Neuronal stem cell (in vitro differentiated cells): Measurements from ENCODE around the gene TRPC3.

Experiments
- DNase-seq: peaks from one replicate; pipeline ENCODE4 v3.0.0-alpha.2; 2013; ENCODE audit warnings: low spot score
- H2AFZ ChIP-seq: one replicate; pipeline ENCODE4 v1.6.1; 2013; ENCODE audit warnings: mild to moderate bottlenecking, low read length, inconsistent platforms
- H2AK5ac ChIP-seq: 2 replicates; pipeline ENCODE4 v1.6.1; 2013; ENCODE audit warnings: low read depth, mild to moderate bottlenecking, inconsistent platforms, low read length, moderate library complexity, mixed read lengths
- H2BK120ac ChIP-seq: 2 replicates; pipeline ENCODE4 v1.6.1; 2013; ENCODE audit warnings: low read depth, mild to moderate bottlenecking, inconsistent platforms, low read length, moderate library complexity, mixed read lengths
- H2BK12ac ChIP-seq: one replicate; pipeline ENCODE4 v1.6.1; 2013; ENCODE audit warnings: low read length, inconsistent platforms
- H2BK15ac ChIP-seq: 2 replicates; pipeline ENCODE4 v1.6.1; 2013; ENCODE audit warnings: mild to moderate bottlenecking, low read length, inconsistent platforms, mixed read lengths
- H2BK5ac ChIP-seq: one replicate; pipeline ENCODE4 v1.6.1; 2013; ENCODE audit warnings: inconsistent platforms, mild to moderate bottlenecking, low read length, moderate library complexity
- H3K14ac ChIP-seq: one replicate; pipeline ENCODE4 v1.6.1; 2013; ENCODE audit warnings: low read length, inconsistent platforms
- H3K18ac ChIP-seq: 2 replicates; pipeline ENCODE4 v1.6.1; 2013; ENCODE audit warnings: low read length, inconsistent platforms
- H3K23ac ChIP-seq: 2 replicates; pipeline ENCODE4 v1.6.1; 2013; ENCODE audit warnings: low read depth, mild to moderate bottlenecking, mixed read lengths, low read length, inconsistent platforms; ENCODE audit not compliant: poor library complexity
- H3K27ac ChIP-seq: replicated peaks from 3 replicates; pipeline ENCODE4 v1.5.1; 2013; ENCODE audit warnings: low read length, inconsistent platforms
- H3K27me3 ChIP-seq, 3 experiments: 2 replicates each; pipeline ENCODE4 v1.6.1; 2013; ENCODE audit warnings: low read length in 3 of 3, mild to moderate bottlenecking in 2 of 3, inconsistent platforms in 1 of 3, low read depth in 1 of 3, mixed read lengths in 1 of 3, moderate library complexity in 1 of 3; ENCODE audit not compliant: control insufficient read depth in 3 of 3, insufficient read depth in 3 of 3
- H3K36me3 ChIP-seq, 2 donors: replicated peaks in 1 of 2; 2 replicates each; pipeline ENCODE4 v1.6.1; 2013; ENCODE audit warnings: low read length in 2 of 2; ENCODE audit not compliant: control insufficient read depth in 2 of 2, insufficient read depth in 2 of 2
- H3K4ac ChIP-seq: 2 replicates; pipeline ENCODE4 v1.6.1; 2013; ENCODE audit warnings: inconsistent platforms, mild to moderate bottlenecking, low read length, moderate library complexity
- H3K4me1 ChIP-seq, 2 donors: 1 replicate in 1 of 2; 2 replicates in 1 of 2; pipeline ENCODE4 v1.6.1; 2013; ENCODE audit warnings: low read length in 2 of 2, low read depth in 1 of 2; ENCODE audit not compliant: control insufficient read depth in 2 of 2, insufficient read depth in 1 of 2
- H3K4me2 ChIP-seq: one replicate; pipeline ENCODE4 v1.6.1; 2013; ENCODE audit warnings: mild to moderate bottlenecking, low read length, inconsistent platforms; ENCODE audit not compliant: insufficient read depth, poor library complexity, severe bottlenecking
- H3K4me3 ChIP-seq, 2 donors: 2 replicates each; pipeline ENCODE4 v1.5.1; 2013; ENCODE audit warnings: low read length in 2 of 2, mild to moderate bottlenecking in 2 of 2, inconsistent platforms in 1 of 2, moderate library complexity in 1 of 2
- H3K79me1 ChIP-seq: one replicate; pipeline ENCODE4 v1.6.1; 2013; ENCODE audit warnings: low read depth, mild to moderate bottlenecking, inconsistent platforms, low read length, moderate library complexity
- H3K9ac ChIP-seq: one replicate; pipeline ENCODE4 v1.6.1; 2013; ENCODE audit warnings: mild to moderate bottlenecking, low read depth, low read length, inconsistent platforms; ENCODE audit not compliant: poor library complexity
- H3K9me3 ChIP-seq, 2 donors: replicated peaks in 1 of 2; 2 replicates each; pipeline versions ENCODE3 to v1.6.1; 2013; ENCODE audit warnings: low read length in 2 of 2, mild to moderate bottlenecking in 2 of 2, inconsistent platforms in 1 of 2, low read depth in 1 of 2, mixed read lengths in 1 of 2, moderate library complexity in 1 of 2; ENCODE audit not compliant: control insufficient read depth in 2 of 2, insufficient read depth in 1 of 2
- H4K8ac ChIP-seq: one replicate; pipeline ENCODE4 v1.6.1; 2013; ENCODE audit warnings: low read depth, mild to moderate bottlenecking, inconsistent platforms, low read length, moderate library complexity
- H4K91ac ChIP-seq: one replicate; pipeline ENCODE4 v1.6.1; 2013; ENCODE audit warnings: low read length, low read depth, mild to moderate bottlenecking, inconsistent platforms; ENCODE audit not compliant: poor library complexity
- WGBS, 2 donors: extraction: QIAGEN DNeasy Blood & Tissue Kit; methylation state at CpG; one replicate each; pipeline ENCODE4 v1.1.7; 2013; ENCODE audit warnings: missing lambda C conversion rate in 2 of 2, mixed read lengths in 1 of 2; ENCODE audit not compliant: insufficient read length in 2 of 2, insufficient replicate concordance in 1 of 2; ENCODE audit errors: extremely low coverage in 2 of 2; 5-methylcytosine and 5-hydroxymethylcytosine counted together

The TRPC3 gene

DNA sequence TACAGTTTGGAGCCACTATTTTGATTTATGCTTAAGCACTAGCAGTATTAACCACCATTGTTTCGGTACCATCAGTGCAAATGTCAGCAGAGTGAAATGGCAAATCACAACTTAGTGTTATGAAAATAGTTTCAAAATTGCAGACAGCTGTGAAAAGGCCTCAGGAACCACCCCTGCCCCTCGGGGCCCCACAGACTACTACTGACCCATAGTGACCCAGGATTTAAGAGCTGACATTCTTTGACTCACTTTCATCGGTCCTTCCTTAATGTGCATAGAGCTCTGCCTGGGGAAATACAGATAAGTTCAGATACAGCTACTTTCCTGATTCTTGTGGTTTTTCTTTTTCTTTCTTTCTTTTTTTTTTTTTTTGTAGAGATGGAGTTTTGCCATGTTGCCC lies 78.3 kb downstream of the TRPC3 start:
- Histone ChIP-seq H3K23ac (no peak overlapping the region), H3K4ac (no peak overlapping the region), H2BK120ac (no peak overlapping the region), H3K79me1 (peaks cover 2% of the 10 kb centered on the region), H3K14ac (no peak overlapping the region), H3K4me3 (no peak overlapping the region), H4K91ac (no peak overlapping the region), H3K4me1 (peaks cover 2 to 10% of the 10 kb centered on the region in 2 donors), H3K9me3 (no peaks in the 10 kb centered on the region), H2BK15ac (no peak overlapping the region), H2BK5ac (no peak overlapping the region), H4K8ac (no peak overlapping the region), H3K9ac (no peak overlapping the region), H2AFZ (peak overlapping the region; percentile 24), H3K4me2 (no peak overlapping the region), H3K36me3 (no peaks in the 10 kb centered on the region), H3K27me3 (peaks cover 0 to 4% (median 0%) of the 10 kb centered on the region in 3 experiments), H3K18ac (no peak overlapping the region), H2AK5ac (no peak overlapping the region), H2BK12ac (no peak overlapping the region), H3K27ac (no peak overlapping the region)
- DNase-seq, result no peak
- no CpG with 5 or more reads among the region's 3 CpGs for WGBS, 2 donors

DNA sequence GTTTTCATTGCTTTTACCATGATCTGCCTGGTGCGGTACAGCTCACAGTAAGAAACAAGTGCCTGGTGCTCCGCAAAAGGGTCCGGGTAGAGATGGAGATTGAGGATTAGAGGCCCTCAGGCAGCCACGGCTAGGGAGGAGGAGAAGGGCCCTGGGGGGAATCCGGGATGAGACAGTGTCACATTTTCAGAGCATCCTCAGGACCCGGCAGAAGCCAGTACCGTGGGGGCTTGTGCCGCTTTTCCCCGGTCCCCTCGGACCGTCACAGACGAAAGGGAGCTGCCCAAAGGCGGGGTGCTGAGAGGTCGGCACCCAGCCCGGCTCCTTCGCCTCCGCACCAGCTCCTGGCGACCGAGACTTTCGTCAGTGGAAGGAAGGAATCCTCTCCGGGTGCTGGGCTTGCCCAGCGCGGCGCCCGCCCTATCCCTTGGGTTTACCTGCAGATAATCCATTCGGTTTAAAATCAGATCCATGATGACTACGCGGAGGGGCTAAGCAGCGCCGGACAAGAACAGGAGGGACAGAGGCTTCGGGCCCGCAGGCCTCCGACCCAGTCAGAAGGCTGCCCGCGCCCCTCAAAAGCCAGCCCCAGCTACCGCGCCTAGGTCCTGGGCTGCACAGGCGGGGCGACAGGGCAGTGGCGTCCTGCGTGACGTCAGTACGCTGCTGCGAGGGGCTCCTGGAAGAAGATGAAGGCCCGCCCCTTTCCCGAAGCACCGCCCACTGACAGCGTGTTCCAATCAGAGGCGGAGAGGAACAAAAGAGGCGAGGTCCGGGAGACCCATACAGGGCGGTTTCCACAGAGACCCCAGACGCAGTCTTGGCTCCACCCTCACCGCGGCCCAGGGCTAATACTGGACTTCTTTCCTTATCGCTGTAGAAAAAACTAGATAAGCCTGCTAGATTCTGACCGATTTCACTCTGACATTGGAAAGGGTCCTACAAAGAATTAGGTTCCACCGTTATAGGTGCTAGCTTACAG lies 81.7 kb downstream of the TRPC3 start, which contains the start of gene BBS7:
Gene BBS7 (minus strand): TSS at position 634 of the 982 bp plus-strand sequence. CDS start 161 bp downstream, at position 473.
- peaks cover 2% of the 10 kb centered on the region for H3K79me1 ChIP-seq
- H2BK15ac ChIP-seq, result peak within 1 kb of the TSS; percentile 11
- H3K9me3 ChIP-seq, result peaks cover 0 to 18% of the 10 kb centered on the region in 2 donors
- H2BK120ac ChIP-seq, result no peak within 1 kb of the TSS
- H3K23ac ChIP-seq, result peak within 1 kb of the TSS; percentile 45
- H3K9ac ChIP-seq, result peak within 1 kb of the TSS; percentile 68
- no peaks in the 10 kb centered on the region for H3K27me3 ChIP-seq
- H4K91ac ChIP-seq, result no peak within 1 kb of the TSS
- H3K36me3 ChIP-seq, result peaks cover 0 to 32% of the 10 kb centered on the region in 2 donors
- peak within 1 kb of the TSS; percentile 59 for H3K4me2 ChIP-seq
- peak within 1 kb of the TSS; percentile 66 for H2BK5ac ChIP-seq
- H4K8ac ChIP-seq, result no peak within 1 kb of the TSS
- no peak within 1 kb of the TSS for H3K14ac ChIP-seq
- H3K4ac ChIP-seq, result no peak within 1 kb of the TSS
- no peak within 1 kb of the TSS for H2AK5ac ChIP-seq
- H2BK12ac ChIP-seq, result no peak within 1 kb of the TSS
- peak within 1 kb of the TSS; percentile 59 to 84 for H3K4me3 ChIP-seq
- WGBS, 2 donors, result no CpG with 5 or more reads among the region's 58 CpGs
- peak; percentile 95 for DNase-seq
- peak within 1 kb of the TSS; percentile 54 for H3K27ac ChIP-seq
- peak within 1 kb of the TSS; percentile 92 for H2AFZ ChIP-seq
- peak within 1 kb of the TSS; percentile 84 for H3K18ac ChIP-seq
- H3K4me1 ChIP-seq, result peaks cover 0 to 7% of the 10 kb centered on the region in 2 donors

DNA sequence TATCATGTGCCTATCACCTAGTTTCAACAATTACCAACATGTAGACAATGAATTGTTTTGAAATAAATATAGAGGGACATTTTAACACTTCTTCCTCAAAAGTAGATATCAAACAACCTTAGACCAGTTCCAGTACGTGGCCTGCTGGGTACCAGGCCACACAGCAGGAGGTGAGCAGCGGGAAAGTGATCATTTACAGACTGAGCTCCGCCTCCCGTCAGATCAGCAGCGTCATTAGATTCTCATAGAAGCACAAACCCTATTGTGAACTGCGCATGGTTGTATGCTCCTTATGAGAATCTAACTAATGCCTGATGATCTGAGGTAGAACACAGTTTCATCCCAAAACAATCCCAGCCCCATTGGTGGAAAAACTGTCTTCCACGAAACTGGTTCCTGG lies 88.1 kb downstream of the TRPC3 start:
- Histone ChIP-seq H3K4ac (no peak overlapping the region), H4K8ac (no peak overlapping the region), H2BK12ac (no peak overlapping the region), H2AK5ac (no peak overlapping the region), H2BK120ac (no peak overlapping the region), H3K27me3 (no peaks in the 10 kb centered on the region), H3K9ac (no peak overlapping the region), H3K4me1 (peaks cover 0 to 2% of the 10 kb centered on the region in 2 donors), H2BK15ac (no peak overlapping the region), H3K36me3 (peaks cover 0 to 83% of the 10 kb centered on the region in 2 donors), H3K9me3 (peaks cover 0 to 18% of the 10 kb centered on the region in 2 donors), H3K27ac (no peak overlapping the region), H3K23ac (no peak overlapping the region), H3K14ac (no peak overlapping the region), H3K4me3 (no peak overlapping the region), H2BK5ac (no peak overlapping the region), H3K79me1 (no peaks in the 10 kb centered on the region), H4K91ac (no peak overlapping the region), H3K4me2 (no peak overlapping the region), H3K18ac (no peak overlapping the region), H2AFZ (no peak overlapping the region)
- no peak for DNase-seq
- WGBS, 2 donors, result no CpG with 5 or more reads among the region's 7 CpGs

DNA sequence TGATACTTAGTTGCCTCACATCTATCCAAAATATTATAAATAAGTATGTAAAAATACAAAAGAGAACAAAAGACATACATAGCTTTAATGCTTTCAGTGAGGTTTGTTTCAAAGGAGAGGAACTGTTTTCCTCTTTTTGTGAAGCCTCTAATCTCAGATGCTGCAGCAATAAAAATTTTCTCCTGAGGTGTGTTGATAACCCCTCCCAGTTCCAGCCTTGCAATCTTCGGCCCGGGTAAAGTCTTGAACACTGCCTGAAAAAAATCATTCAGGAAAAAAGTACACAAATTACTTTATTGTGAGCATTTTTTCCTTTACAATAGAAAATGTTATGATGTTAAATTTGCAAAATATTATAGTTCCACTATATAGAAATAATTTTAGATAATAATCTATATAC lies 90.4 kb downstream of the TRPC3 start:
- H3K4ac ChIP-seq, result no peak overlapping the region
- H3K4me1 ChIP-seq, result peaks cover 0 to 2% of the 10 kb centered on the region in 2 donors
- H3K27me3 ChIP-seq, result no peaks in the 10 kb centered on the region
- no peak overlapping the region for H2BK120ac ChIP-seq
- H3K27ac ChIP-seq, result no peak overlapping the region
- no peak overlapping the region for H2BK12ac ChIP-seq
- H3K4me2 ChIP-seq, result no peak overlapping the region
- H3K4me3 ChIP-seq, result no peak overlapping the region
- H3K36me3 ChIP-seq, result peaks cover 0 to 81% of the 10 kb centered on the region in 2 donors
- H2AK5ac ChIP-seq, result no peak overlapping the region
- H3K9me3 ChIP-seq, result peaks cover 0 to 3% of the 10 kb centered on the region in 2 donors
- DNase-seq, result no peak
- H3K23ac ChIP-seq, result no peak overlapping the region
- H3K79me1 ChIP-seq, result no peaks in the 10 kb centered on the region
- no peak overlapping the region for H2BK5ac ChIP-seq
- WGBS, 2 donors, result no CpG with 5 or more reads among the region's 2 CpGs
- no peak overlapping the region for H4K8ac ChIP-seq
- no peak overlapping the region for H3K9ac ChIP-seq
- no peak overlapping the region for H3K18ac ChIP-seq
- no peak overlapping the region for H2BK15ac ChIP-seq
- H2AFZ ChIP-seq, result no peak overlapping the region
- no peak overlapping the region for H3K14ac ChIP-seq
- H4K91ac ChIP-seq, result no peak overlapping the region
